ENCODE data around the gene STRBP. TPM values are rescaled to one million over a fixed set of nuclear protein-coding genes. Genes with fewer than 3 reads are reported as not detected.

The STRBP gene
- total and polyA plus RNA-seq, 8 donors = 16.5 to 40.4 (median 36.8) TPM

- Histone ChIP-seq H3K27ac (no peak overlapping the region), H3K9me3 (no peaks in the 10 kb centered on the region), H3K27me3 (no peaks in the 10 kb centered on the region), H3K4me1 (no peaks in the 10 kb centered on the region), H3K36me3 (no peaks in the 10 kb centered on the region), H3K4me3 (no peak overlapping the region)
- no peak for ATAC-seq
- intact Hi-C loops (cut with DNase I) = no loop called here
- no peak for DNase-seq
- no peak for TF ChIP-seq CTCF (IDR thresholded peaks at IDR 0.05)
These were observed 27.8 kb upstream of the STRBP start for GRCh38 chr9:123296174-123296573.

- ATAC-seq (no peak), DNase-seq (no peak)
- no peak for TF ChIP-seq CTCF (IDR thresholded peaks at IDR 0.05)
- H3K27ac ChIP-seq = no peak overlapping the region
- H3K9me3 ChIP-seq = no peaks in the 10 kb centered on the region
- intact Hi-C loops (cut with DNase I) = no loop called here
- H3K4me1 ChIP-seq = no peaks in the 10 kb centered on the region
- no peaks in the 10 kb centered on the region for H3K36me3 ChIP-seq
- H3K4me3 ChIP-seq = no peak overlapping the region
- H3K27me3 ChIP-seq = peaks cover 0 to 4% of the 10 kb centered on the region in 2 donors
These were observed 23.4 kb upstream of the STRBP start for GRCh38 chr9:123291736-123292135.

- no peak for ATAC-seq
- Histone ChIP-seq H3K4me1 (no peaks in the 10 kb centered on the region), H3K4me3 (no peak overlapping the region), H3K27ac (no peak overlapping the region), H3K27me3 (peaks cover 0 to 4% of the 10 kb centered on the region in 2 donors), H3K9me3 (no peaks in the 10 kb centered on the region), H3K36me3 (no peaks in the 10 kb centered on the region)
- intact Hi-C loops (cut with DNase I) = no loop called here
- no peak for DNase-seq
- no peak for TF ChIP-seq CTCF (IDR thresholded peaks at IDR 0.05)
These were observed 22.4 kb upstream of the STRBP start for GRCh38 chr9:123290764-123291163.

GRCh38 chr9:123287639-123288038, 19.3 kb upstream of the STRBP start:
- Histone ChIP-seq H3K4me1 (no peaks in the 10 kb centered on the region), H3K36me3 (no peaks in the 10 kb centered on the region), H3K9me3 (no peaks in the 10 kb centered on the region), H3K27me3 (peaks cover 0 to 4% of the 10 kb centered on the region in 2 donors), H3K27ac (no peak overlapping the region), H3K4me3 (no peak overlapping the region)
- DNase-seq (no peak), ATAC-seq (no peak)
- intact Hi-C loops (cut with DNase I) = no loop called here
- TF ChIP-seq CTCF (IDR thresholded peaks at IDR 0.05) = no peak

- H3K27ac ChIP-seq = no peak overlapping the region
- H3K36me3 ChIP-seq = no peaks in the 10 kb centered on the region
- no peak overlapping the region for H3K4me3 ChIP-seq
- no peak for DNase-seq
- H3K27me3 ChIP-seq = peaks cover 0 to 4% of the 10 kb centered on the region in 2 donors
- no peak for TF ChIP-seq CTCF (IDR thresholded peaks at IDR 0.05)
- H3K4me1 ChIP-seq = no peaks in the 10 kb centered on the region
- intact Hi-C loops (cut with DNase I) = no loop called here
- no peaks in the 10 kb centered on the region for H3K9me3 ChIP-seq
- ATAC-seq = no peak
These were observed 17.9 kb upstream of the STRBP start for GRCh38 chr9:123286324-123286723.
